Medulla oblongata (tissue), 1 donor: ENCODE measurements around the gene RFTN1.
"Not testable (repeated sequence)": the region's sequence is repeated elsewhere in the genome, so short reads cannot be mapped to it uniquely, and the experiment has no call there.

Experiments
- DNase-seq: peaks from one replicate; pipeline ENCODE4 v3.0.0-alpha.2; 2015; ENCODE audit errors: extremely low spot score

The RFTN1 gene

DNA sequence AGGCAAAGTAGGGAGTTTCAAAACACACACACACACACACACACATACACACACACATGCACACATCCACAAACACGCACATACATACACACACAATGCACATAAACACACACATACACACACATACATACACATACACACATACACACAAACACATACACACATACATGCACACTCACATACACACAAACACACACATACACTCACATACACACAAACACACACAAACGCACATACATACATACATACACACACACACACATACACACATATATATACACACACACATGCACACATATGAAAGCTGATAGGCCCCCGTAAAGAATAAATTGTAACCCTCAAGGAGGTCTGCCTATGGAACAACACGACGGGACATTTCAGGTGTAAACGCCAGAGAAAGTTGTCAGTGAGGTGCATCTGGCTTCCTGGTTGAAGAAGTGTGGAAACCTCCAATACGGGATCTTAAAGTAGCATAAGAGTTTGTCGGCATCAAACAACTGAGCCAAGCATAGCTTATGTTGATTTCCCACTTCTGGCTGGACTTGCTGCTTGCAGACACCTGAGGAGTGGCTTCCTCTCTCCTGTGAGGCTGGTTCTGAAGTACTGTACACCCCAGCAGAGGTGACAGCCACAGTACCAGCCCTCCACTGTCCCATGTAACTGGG, 5.8 kb downstream of the RFTN1 start:
- DNase-seq, result no peak

DNA sequence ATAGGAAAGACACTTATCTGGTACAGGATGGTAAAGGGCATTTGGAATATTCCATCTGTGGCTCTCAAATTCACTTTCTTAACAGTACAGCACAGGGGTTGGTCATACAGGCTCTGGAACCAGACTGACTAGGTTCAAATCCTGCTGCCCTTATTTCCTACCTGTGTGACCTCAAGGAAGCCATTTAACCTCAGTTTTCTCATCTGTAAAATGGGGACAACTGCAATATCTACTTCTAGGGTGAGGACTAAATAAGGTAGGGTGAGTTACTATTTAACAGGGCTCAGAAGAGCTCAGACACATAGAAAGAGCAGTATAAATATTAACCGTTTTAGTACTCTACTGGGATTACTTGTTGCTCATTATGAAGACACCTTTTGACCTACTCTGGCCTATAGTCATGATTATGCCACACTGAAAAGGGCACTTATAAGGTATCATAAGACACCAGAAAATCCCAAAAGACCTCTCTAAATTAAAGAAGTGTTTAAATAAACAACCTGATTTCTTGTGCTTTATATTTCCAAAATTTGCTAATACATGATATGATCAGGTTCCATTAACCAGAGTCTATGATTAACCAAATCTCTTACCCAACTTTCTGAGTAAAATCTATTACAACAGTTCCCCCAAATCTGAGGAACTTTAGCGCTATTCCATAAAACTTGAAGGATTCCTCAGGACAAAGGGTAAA, 6.5 kb downstream of the RFTN1 start:
- no peak for DNase-seq

- DNase-seq, result no peak
Observed at GRCh38 chr3:16506451-16506850, 7.0 kb downstream of the RFTN1 start.

- DNase-seq, result no peak
Observed at GRCh38 chr3:16504692-16505091, 8.8 kb downstream of the RFTN1 start.

DNA sequence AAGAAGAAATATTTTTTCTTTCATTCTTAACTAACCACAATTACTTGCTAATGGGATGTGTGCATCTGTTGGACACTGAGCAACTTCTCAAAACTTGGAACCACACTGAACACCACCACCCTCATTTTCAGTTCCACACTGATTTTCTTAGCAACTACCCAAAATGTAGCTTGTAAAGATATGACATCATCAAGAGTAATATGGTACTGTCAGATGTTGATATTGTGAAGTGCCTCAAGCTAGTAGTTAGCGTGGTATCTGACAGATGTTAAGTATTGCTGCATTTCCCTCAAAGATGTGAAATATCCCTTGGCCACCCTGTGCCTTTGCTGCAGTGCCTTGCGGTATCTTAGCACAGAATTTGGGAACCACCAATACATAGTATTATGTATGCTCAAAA, 9.3 kb downstream of the RFTN1 start:
- DNase-seq, result no peak

DNA sequence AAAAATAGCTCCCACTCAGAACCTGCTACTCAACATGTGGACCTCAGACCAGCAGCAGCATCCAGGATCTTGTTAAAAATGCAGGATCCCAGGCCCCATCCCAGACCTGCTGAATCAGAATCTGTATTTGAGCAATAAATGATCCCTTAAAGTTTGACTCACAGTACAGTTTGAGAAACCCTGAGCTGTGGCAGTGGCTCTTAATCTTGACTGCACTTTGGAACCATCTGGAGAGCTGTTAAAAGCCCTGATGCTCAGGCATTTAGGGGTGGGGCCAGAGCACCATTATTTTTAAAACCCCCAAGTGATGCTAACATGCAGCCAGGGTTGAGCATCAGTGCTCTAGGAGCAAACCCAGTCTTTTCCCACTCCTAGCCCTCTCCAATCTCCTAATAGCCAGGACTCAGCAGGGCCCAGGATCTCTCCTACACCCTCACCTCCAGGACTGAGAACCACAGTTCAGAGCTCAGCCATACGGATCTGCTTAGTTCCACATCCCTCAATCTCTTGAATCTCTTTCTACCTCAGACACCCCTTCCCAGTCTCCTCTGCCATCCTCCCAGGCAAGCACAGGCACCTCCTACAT, 10.2 kb downstream of the RFTN1 start:
- DNase-seq, result no peak

- DNase-seq, result no peak
Observed at GRCh38 chr3:16502347-16502908, 11.1 kb downstream of the RFTN1 start.

GRCh38 chr3:16501376-16501775, 12.1 kb downstream of the RFTN1 start:
- no peak for DNase-seq

- DNase-seq, result no peak
Observed at GRCh38 chr3:16500911-16501310, 12.6 kb downstream of the RFTN1 start.

DNA sequence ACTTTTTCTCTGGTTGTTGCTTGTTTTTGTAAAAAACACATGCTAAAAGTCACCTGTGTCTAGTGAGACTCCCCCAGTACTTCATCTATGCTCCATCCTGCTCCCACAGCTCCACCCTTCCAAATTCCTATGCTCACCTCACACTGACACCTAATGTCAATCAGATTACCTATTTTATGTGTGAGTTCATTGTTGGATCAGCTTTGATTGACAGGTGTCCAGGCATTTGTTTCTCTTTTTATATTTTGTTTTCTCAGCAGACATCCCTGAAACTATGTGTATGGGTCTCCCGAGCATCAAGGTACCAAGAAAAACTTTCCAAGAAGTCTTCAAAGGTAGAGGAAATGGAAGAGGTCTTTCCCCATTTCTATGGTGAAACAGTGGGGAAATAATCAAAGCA, 13.4 kb downstream of the RFTN1 start:
- no peak for DNase-seq

- no peak for DNase-seq
Observed at GRCh38 chr3:16499351-16499750, 14.1 kb downstream of the RFTN1 start.

DNA sequence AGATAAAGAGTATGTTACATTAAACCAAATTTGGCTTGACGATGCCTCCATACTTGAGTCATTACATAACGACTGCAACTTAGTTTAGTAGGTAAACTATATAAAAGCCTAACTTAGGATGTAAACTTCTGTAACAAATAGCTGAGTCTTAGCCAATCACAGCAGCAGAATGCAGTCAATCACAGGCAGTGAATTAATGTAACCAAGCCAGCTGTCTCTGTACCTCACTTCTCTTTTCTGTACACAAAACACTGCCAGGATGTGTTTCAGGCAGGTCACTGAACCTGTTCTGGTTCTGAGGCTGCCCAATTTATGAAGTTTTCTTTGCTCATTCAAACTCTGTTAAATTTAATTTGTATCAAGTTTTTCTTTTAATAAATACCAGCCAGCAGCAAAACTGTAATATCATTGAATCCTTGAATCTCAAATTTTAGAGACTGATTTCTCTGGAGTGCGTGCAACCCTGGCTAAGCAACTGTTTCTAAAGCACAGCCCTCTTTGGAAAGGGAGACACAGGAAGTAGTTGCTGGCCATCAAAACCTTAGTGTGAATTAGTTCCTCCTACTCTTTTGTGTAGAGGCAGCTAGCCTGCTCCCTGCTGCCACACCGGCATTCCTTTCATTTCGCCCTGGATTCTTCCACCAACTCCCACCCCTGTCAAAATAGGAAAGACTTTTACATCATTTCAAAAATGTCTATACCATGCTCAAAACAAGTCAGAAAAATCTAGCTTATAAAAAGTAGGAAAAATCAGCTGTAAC, 15.2 kb downstream of the RFTN1 start:
- DNase-seq, result no peak

- no peak for DNase-seq
Observed at GRCh38 chr3:16496408-16497222, 16.9 kb downstream of the RFTN1 start.

DNA sequence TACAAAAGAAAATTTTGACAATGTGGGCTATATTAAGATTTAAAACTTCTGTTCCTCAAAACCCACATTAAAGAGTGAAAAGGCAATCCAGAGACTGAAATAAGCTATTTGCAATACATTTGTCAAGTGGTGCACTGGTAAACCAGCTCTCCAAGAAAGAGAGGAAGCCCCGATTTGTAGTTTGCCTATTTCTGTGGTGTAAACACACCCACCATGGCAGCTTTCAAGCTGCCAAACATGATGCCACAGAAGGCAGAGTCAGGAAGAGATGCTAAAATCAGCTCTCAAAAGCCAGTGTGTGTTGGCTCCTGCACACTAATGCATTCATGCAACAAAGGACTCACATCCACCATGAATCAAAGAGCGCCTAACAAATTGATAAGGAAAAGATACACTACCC, 17.5 kb downstream of the RFTN1 start:
- DNase-seq, result no peak

GRCh38 chr3:16494814-16495431, 18.6 kb downstream of the RFTN1 start:
- DNase-seq, result no peak

GRCh38 chr3:16494094-16494493, 19.4 kb downstream of the RFTN1 start:
- DNase-seq, result no peak

DNA sequence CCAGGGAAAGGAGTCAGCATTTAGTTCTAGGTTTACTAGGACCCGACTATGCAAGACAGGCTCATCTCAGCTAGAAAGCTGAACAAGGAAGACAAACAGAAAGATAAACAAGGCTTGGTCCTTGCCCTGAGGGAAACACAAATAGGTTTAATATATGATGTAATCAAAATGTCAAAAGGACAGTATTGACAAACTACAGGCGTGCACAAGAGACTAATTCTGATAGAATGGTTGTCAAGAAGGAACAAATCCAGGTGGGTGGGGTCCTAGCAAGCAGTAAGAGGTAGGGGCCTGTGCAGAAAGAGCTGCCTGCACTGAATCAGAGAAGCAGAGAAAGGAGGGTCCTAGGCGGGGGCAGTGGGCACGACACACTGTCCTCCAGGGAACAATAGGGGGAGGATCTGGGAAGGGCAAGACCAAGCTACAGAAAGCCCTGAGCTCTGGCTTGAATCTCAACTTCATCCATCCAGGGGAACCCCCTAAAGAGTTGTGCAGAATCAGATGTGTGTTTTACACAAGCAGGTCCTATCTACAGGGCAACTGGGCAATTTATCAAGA, 23.4 kb downstream of the RFTN1 start:
- DNase-seq, result no peak

DNA sequence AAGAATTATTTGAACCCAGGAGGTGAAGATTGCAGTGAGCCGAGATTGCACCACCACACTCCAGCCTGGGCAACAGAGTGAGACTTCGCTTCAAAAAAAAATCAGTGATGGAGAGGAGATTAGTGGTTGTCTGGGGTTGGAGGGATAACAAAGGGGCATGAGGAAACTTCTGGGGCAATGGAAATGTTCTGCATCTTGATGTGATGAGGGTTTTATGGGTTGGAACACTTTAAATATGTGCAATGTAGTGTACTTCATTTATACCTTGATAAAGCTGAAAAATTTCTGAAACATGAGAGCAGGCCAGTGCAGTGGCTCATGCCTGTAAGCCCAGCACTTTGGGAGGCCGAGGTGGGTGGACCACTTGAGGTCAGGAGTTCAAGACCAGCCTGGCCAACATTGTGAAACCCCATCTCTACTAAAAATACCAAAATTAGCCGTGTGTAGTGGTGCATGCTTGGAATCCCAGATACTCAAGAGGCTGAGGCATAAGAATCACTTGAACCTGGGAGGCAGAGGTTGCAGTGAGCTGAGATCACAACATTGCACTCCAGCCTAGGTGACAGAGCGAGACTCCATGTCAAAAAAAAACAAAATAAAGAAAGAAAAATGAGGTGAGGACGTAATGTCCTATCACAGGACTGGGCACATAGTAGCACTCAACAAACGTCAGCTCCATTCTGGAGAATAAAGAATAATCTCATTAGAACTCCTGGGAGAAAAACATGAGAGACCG, 24.0 kb downstream of the RFTN1 start:
- not testable (repeated sequence) for DNase-seq

DNA sequence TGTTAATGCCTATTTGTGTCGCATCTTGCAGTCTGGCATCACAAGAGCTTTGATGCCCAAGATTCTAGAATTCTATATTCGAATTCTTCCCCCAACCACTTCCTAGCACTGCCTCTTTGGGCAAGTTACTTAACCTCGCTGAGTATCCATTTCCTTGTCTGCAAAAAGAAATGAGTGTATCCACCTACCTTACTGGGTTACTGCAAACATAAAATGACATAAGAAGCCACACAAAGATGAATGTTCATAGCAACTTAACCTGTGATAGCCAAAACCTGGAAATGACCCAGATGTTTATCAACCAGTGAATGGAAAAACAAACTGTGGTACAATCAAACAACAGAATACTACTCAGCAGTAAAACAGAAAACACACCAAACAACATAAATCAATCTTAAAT, 24.9 kb downstream of the RFTN1 start:
- DNase-seq, result no peak
